ENCODE results near the gene ITPR1.

ITPR1 gene

DNA sequence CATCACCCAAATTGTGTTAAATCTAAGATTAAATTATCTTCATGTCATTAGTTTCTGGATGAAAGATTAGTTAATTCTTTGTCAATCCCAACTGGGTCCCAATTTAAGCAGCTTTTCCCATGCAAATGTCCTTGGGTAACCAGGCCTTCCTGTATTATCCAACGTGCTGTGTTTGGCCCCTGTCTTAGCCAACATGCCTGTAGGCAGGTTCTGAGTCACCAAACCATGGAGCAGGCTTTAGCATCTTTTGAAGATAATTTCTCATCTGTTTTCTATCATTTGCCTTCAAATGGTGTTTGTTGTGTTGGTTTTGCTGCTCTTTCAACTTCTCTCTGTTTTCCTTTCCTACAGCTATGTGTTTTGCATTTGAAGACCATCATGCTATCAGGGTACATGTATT lies 216.2 kb downstream of the ITPR1 start:
- H3K36me3 ChIP-seq (ENCODE audit: control insufficient read depth, insufficient read depth, low read length), result peaks cover 34% of the 10 kb centered on the region
- no peaks in the 10 kb centered on the region for H3K9me3 ChIP-seq (ENCODE audit: control insufficient read depth, low read length)
- DNase-seq, result no peak
- no peak overlapping the region for H3K4me3 ChIP-seq (ENCODE audit: insufficient read depth, low read depth, low read length, poor library complexity, severe bottlenecking)
- H3K27me3 ChIP-seq (replicated peaks; ENCODE audit: control insufficient read depth, insufficient read depth, low read length, poor library complexity, severe bottlenecking), result no peaks in the 10 kb centered on the region
- no peak overlapping the region for H3K27ac ChIP-seq (ENCODE audit: insufficient read depth, low read length, poor library complexity, severe bottlenecking)
- H3K4me1 ChIP-seq (ENCODE audit: control insufficient read depth, insufficient read depth, low read length, poor library complexity, severe bottlenecking), result no peaks in the 10 kb centered on the region

DNA sequence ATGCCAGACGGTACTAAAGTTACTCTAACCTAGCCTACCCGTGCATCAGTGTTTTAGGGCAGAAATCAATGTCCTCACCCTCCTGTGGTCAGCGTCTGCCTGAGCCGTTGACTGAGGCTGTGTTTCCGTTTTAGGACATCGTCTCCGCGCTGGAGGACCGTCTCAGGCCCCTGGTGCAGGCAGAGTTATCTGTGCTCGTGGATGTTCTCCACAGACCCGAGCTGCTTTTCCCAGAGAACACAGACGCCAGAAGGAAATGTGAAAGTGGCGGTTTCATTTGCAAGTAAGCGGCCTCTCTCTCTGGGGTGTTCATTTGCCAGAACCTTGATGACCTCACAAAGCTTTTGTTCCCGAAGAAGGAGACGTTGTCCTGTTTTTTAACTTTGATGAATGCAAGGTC lies 217.0 kb downstream of the ITPR1 start:
- DNase-seq, result no peak
- H3K4me3 ChIP-seq (ENCODE audit: insufficient read depth, low read depth, low read length, poor library complexity, severe bottlenecking), result no peak overlapping the region
- peaks cover 36% of the 10 kb centered on the region for H3K36me3 ChIP-seq (ENCODE audit: control insufficient read depth, insufficient read depth, low read length)
- H3K27me3 ChIP-seq (replicated peaks; ENCODE audit: control insufficient read depth, insufficient read depth, low read length, poor library complexity, severe bottlenecking), result no peaks in the 10 kb centered on the region
- no peak overlapping the region for H3K27ac ChIP-seq (ENCODE audit: insufficient read depth, low read length, poor library complexity, severe bottlenecking)
- no peaks in the 10 kb centered on the region for H3K4me1 ChIP-seq (ENCODE audit: control insufficient read depth, insufficient read depth, low read length, poor library complexity, severe bottlenecking)
- no peaks in the 10 kb centered on the region for H3K9me3 ChIP-seq (ENCODE audit: control insufficient read depth, low read length)

DNA sequence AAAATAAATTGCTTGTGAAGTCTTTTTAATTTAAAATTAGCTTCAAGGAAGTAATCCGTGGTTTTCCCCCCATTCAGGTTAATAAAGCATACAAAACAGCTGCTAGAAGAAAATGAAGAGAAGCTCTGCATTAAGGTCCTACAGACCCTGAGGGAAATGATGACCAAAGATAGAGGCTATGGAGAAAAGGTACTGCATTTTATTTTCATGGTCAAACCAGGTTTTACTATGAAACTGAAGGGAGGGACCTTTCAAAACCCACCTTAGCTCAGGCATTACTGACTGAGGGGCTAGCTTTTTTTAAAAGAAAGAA lies 218.5 kb downstream of the ITPR1 start:
- no peak for DNase-seq
- H3K4me3 ChIP-seq (ENCODE audit: insufficient read depth, low read depth, low read length, poor library complexity, severe bottlenecking), result no peak overlapping the region
- H3K36me3 ChIP-seq (ENCODE audit: control insufficient read depth, insufficient read depth, low read length), result peaks cover 28% of the 10 kb centered on the region
- H3K4me1 ChIP-seq (ENCODE audit: control insufficient read depth, insufficient read depth, low read length, poor library complexity, severe bottlenecking), result no peaks in the 10 kb centered on the region
- H3K9me3 ChIP-seq (ENCODE audit: control insufficient read depth, low read length), result no peaks in the 10 kb centered on the region
- H3K27me3 ChIP-seq (replicated peaks; ENCODE audit: control insufficient read depth, insufficient read depth, low read length, poor library complexity, severe bottlenecking), result no peaks in the 10 kb centered on the region
- H3K27ac ChIP-seq (ENCODE audit: insufficient read depth, low read length, poor library complexity, severe bottlenecking), result no peak overlapping the region

DNA sequence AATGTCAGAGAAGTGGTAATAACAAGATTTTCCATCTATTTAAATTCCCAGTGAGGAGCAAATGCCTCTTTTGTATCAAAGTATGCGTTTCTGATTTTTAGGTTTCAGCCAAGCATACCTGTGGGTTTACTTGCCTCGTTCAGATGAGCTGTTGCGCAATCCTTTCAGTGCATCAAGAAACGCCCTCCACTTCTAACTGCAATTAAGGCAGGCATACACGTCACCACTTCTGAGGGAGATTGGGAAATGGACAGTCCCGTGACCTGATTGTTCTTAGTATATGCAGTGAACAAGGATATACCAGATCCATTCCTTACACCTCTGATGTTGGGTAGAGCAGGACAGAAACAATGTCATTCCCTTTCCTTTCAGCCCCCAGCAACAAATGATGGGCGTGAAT lies 219.0 kb downstream of the ITPR1 start:
- Histone ChIP-seq H3K9me3 (ENCODE audit: control insufficient read depth, low read length) (no peaks in the 10 kb centered on the region), H3K27ac (ENCODE audit: insufficient read depth, low read length, poor library complexity, severe bottlenecking) (no peak overlapping the region), H3K27me3 (replicated peaks; ENCODE audit: control insufficient read depth, insufficient read depth, low read length, poor library complexity, severe bottlenecking) (no peaks in the 10 kb centered on the region), H3K36me3 (ENCODE audit: control insufficient read depth, insufficient read depth, low read length) (peaks cover 23% of the 10 kb centered on the region), H3K4me1 (ENCODE audit: control insufficient read depth, insufficient read depth, low read length, poor library complexity, severe bottlenecking) (no peaks in the 10 kb centered on the region), H3K4me3 (ENCODE audit: insufficient read depth, low read depth, low read length, poor library complexity, severe bottlenecking) (no peak overlapping the region)
- DNase-seq, result no peak

DNA sequence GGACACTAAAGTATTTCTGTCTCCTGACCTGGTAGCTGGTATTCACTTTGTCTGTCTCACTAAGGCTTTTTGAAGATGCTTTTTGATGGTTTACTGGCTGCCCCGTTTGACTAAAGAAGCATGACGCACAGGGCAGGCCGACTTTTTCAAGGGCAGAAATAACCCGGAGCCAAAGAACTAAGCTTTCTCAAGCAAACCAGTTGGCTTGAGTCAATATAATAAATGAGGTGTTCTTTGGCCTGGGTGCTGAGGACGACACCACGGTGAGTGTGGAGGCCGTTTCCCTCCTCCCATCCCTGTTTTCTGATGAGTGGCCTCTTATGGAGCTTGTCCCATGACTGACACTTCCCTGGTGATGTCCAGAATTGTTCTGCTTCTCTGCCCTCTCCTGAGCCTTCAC lies 220.9 kb downstream of the ITPR1 start:
- no peak overlapping the region for H3K4me3 ChIP-seq (ENCODE audit: insufficient read depth, low read depth, low read length, poor library complexity, severe bottlenecking)
- H3K27ac ChIP-seq (ENCODE audit: insufficient read depth, low read length, poor library complexity, severe bottlenecking), result no peak overlapping the region
- no peaks in the 10 kb centered on the region for H3K9me3 ChIP-seq (ENCODE audit: control insufficient read depth, low read length)
- H3K27me3 ChIP-seq (replicated peaks; ENCODE audit: control insufficient read depth, insufficient read depth, low read length, poor library complexity, severe bottlenecking), result no peaks in the 10 kb centered on the region
- DNase-seq, result no peak
- peaks cover 19% of the 10 kb centered on the region for H3K36me3 ChIP-seq (ENCODE audit: control insufficient read depth, insufficient read depth, low read length)
- H3K4me1 ChIP-seq (ENCODE audit: control insufficient read depth, insufficient read depth, low read length, poor library complexity, severe bottlenecking), result no peaks in the 10 kb centered on the region

DNA sequence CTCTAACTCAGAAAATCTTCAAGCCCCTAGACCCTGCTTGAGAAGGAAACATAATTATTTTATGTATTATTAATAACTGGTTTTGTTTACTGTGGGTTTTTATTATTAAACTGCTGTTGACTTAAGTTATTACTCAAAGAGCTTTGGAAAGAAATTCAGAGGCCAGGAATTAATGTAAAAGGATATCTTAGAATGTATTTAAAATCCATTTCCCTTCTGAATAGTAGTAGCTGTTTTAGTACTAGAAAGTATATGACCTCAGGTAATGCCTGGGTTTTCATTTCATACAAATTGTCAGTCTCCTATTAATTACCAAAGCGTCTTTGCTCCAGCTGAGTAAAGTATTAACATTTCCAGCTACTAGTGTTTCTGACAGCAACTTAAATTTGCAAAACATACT lies 223.1 kb downstream of the ITPR1 start:
- H3K9me3 ChIP-seq (ENCODE audit: control insufficient read depth, low read length), result no peaks in the 10 kb centered on the region
- peaks cover 13% of the 10 kb centered on the region for H3K36me3 ChIP-seq (ENCODE audit: control insufficient read depth, insufficient read depth, low read length)
- no peaks in the 10 kb centered on the region for H3K4me1 ChIP-seq (ENCODE audit: control insufficient read depth, insufficient read depth, low read length, poor library complexity, severe bottlenecking)
- no peak overlapping the region for H3K27ac ChIP-seq (ENCODE audit: insufficient read depth, low read length, poor library complexity, severe bottlenecking)
- no peaks in the 10 kb centered on the region for H3K27me3 ChIP-seq (replicated peaks; ENCODE audit: control insufficient read depth, insufficient read depth, low read length, poor library complexity, severe bottlenecking)
- no peak overlapping the region for H3K4me3 ChIP-seq (ENCODE audit: insufficient read depth, low read depth, low read length, poor library complexity, severe bottlenecking)
- no peak for DNase-seq

DNA sequence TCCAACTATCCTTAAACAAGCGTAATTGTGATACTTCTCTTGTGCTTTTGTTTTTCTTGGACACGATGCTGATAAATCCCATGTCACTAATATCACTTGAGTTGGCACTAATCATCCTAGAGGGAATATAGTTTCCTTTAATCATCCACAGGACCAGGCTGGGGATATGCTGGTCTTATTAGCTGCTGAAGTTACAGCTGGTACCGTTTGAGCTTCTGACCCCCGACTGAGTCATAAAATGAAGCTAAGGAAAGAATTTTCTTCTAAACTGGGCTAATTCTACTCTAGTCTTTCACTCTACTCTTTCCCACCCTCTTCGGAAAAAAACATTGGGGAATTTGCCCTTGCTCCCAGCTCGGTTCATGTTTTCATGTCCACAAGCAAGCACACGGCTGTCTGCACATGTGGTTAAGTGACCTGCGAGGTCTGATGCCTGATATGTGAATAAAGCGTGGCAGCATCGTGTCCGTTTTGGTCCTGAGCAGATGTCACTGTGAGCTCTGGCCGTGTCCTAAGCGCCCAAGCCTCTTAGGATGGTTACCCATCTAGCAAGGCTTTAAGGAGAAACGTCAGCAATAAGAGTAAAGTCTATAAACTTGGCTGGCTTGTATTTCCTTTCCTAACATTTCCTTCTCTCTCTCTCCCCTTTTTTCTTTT lies 223.7 kb downstream of the ITPR1 start:
- DNase-seq, result no peak
- H3K27ac ChIP-seq (ENCODE audit: insufficient read depth, low read length, poor library complexity, severe bottlenecking), result no peak overlapping the region
- H3K4me3 ChIP-seq (ENCODE audit: insufficient read depth, low read depth, low read length, poor library complexity, severe bottlenecking), result no peak overlapping the region
- no peaks in the 10 kb centered on the region for H3K9me3 ChIP-seq (ENCODE audit: control insufficient read depth, low read length)
- H3K27me3 ChIP-seq (replicated peaks; ENCODE audit: control insufficient read depth, insufficient read depth, low read length, poor library complexity, severe bottlenecking), result no peaks in the 10 kb centered on the region
- peaks cover 13% of the 10 kb centered on the region for H3K36me3 ChIP-seq (ENCODE audit: control insufficient read depth, insufficient read depth, low read length)
- peaks cover under 1% of the 10 kb centered on the region for H3K4me1 ChIP-seq (ENCODE audit: control insufficient read depth, insufficient read depth, low read length, poor library complexity, severe bottlenecking)

DNA sequence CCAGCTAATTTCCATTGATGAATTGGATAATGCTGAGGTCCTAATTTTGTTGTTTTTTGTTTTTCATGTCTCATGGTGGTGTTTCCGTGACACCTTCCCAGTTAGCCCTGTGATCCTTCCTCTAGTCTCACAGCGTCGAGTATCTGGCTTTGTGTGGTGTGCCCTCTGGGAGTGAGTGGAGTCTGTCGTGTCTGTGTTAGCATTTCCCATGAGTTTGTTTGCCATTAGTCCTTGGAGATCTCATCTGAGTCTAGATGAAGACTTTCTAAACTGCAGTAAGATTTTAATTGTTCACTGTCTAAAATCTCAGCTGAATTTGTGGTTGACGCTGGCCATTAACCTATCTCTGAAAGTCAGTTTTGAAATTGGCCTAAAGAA lies 224.2 kb downstream of the ITPR1 start:
- DNase-seq, result no peak
- H3K4me3 ChIP-seq (ENCODE audit: insufficient read depth, low read depth, low read length, poor library complexity, severe bottlenecking), result no peak overlapping the region
- no peak overlapping the region for H3K27ac ChIP-seq (ENCODE audit: insufficient read depth, low read length, poor library complexity, severe bottlenecking)
- no peaks in the 10 kb centered on the region for H3K27me3 ChIP-seq (replicated peaks; ENCODE audit: control insufficient read depth, insufficient read depth, low read length, poor library complexity, severe bottlenecking)
- peaks cover 4% of the 10 kb centered on the region for H3K4me1 ChIP-seq (ENCODE audit: control insufficient read depth, insufficient read depth, low read length, poor library complexity, severe bottlenecking)
- H3K36me3 ChIP-seq (ENCODE audit: control insufficient read depth, insufficient read depth, low read length), result peaks cover 13% of the 10 kb centered on the region
- no peaks in the 10 kb centered on the region for H3K9me3 ChIP-seq (ENCODE audit: control insufficient read depth, low read length)

DNA sequence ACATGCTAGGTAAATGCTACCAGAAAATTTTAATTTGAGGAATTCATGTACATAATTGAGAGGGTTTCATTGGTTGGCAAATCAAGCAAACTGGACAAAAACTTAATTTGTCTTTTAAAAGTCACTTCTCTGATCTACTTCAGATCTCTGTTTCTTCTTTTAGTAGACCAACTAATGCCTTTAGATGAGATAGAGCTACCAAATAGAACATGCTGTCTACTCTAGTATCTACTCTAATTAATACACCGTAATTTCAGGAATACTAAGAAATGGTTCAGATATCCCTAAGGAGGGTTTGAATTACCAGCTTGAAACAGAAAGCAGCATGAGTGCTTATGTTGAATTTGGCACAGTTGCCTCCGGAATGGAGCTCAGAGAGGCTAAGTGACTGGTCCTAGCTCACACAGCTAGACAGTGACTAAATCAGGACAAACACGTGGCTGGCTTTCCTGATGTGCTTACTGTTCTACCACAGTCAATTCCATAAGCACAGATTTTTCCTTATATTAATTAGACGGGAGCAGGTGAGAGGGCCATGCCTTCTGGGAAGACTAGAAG lies 225.1 kb downstream of the ITPR1 start:
- no peaks in the 10 kb centered on the region for H3K9me3 ChIP-seq (ENCODE audit: control insufficient read depth, low read length)
- H3K4me3 ChIP-seq (ENCODE audit: insufficient read depth, low read depth, low read length, poor library complexity, severe bottlenecking), result no peak overlapping the region
- DNase-seq, result no peak
- peaks cover 13% of the 10 kb centered on the region for H3K36me3 ChIP-seq (ENCODE audit: control insufficient read depth, insufficient read depth, low read length)
- no peak overlapping the region for H3K27ac ChIP-seq (ENCODE audit: insufficient read depth, low read length, poor library complexity, severe bottlenecking)
- H3K27me3 ChIP-seq (replicated peaks; ENCODE audit: control insufficient read depth, insufficient read depth, low read length, poor library complexity, severe bottlenecking), result no peaks in the 10 kb centered on the region
- H3K4me1 ChIP-seq (ENCODE audit: control insufficient read depth, insufficient read depth, low read length, poor library complexity, severe bottlenecking), result peaks cover 4% of the 10 kb centered on the region

DNA sequence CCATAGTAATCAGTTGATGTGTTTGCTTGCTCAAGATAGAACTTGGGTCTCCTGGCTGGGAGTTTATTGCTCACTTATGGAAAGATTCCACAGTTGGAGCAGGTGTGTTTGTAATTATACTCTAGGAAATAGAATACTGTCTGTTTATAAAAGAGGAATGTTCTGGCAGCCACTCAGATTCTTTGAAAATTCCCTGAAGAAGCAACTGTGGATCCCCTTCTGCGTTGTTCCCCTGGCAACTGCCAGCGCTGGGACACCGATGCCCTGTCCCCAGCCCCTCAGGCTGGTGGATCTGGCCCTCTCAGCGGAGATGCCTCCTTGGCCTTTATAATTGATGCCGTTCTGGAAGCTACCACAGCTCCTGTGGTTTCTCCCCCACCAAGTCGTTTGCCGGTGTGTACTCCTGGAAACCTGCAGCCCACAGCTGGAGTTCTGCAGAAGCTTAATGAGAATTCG lies 225.9 kb downstream of the ITPR1 start:
- Histone ChIP-seq H3K4me3 (ENCODE audit: insufficient read depth, low read depth, low read length, poor library complexity, severe bottlenecking) (no peak overlapping the region), H3K4me1 (ENCODE audit: control insufficient read depth, insufficient read depth, low read length, poor library complexity, severe bottlenecking) (peaks cover 4% of the 10 kb centered on the region), H3K27ac (ENCODE audit: insufficient read depth, low read length, poor library complexity, severe bottlenecking) (no peak overlapping the region), H3K36me3 (ENCODE audit: control insufficient read depth, insufficient read depth, low read length) (peaks cover 7% of the 10 kb centered on the region), H3K9me3 (ENCODE audit: control insufficient read depth, low read length) (no peaks in the 10 kb centered on the region), H3K27me3 (replicated peaks; ENCODE audit: control insufficient read depth, insufficient read depth, low read length, poor library complexity, severe bottlenecking) (no peaks in the 10 kb centered on the region)
- no peak for DNase-seq

All from effector memory CD4-positive, alpha-beta T cell (primary cell).